Measurements from ENCODE around the gene POLD1. TPM values are rescaled to one million over a fixed set of nuclear protein-coding genes. Genes with fewer than 3 reads are reported as not detected.

The POLD1 gene
- total and polyA plus RNA-seq, 2 experiments from 2014 or later: 111 to 173 TPM

DNA sequence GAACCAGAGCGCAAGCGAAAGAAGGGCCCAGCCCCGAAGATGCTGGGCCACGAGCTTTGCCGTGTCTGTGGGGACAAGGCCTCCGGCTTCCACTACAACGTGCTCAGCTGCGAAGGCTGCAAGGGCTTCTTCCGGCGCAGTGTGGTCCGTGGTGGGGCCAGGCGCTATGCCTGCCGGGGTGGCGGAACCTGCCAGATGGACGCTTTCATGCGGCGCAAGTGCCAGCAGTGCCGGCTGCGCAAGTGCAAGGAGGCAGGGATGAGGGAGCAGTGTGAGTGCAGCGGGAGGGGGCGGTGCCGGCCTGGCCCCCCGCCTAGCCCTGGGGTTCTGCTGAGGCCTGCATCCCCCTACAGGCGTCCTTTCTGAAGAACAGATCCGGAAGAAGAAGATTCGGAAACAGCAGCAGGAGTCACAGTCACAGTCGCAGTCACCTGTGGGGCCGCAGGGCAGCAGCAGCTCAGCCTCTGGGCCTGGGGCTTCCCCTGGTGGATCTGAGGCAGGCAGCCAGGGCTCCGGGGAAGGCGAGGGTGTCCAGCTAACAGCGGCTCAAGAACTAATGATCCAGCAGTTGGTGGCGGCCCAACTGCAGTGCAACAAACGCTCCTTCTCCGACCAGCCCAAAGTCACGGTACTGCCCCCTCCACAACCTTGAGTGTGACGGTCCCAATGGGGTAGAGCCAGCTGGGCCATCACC lies 5.8 kb upstream of the POLD1 start:
- TF ChIP-seq ZNF114 (CRISPR knock-in tag; IDR thresholded peaks at IDR 0.05) (no peak), ZNF462 (CRISPR knock-in tag; IDR thresholded peaks at IDR 0.05) (no peak), CREB1 (CRISPR knock-in tag; IDR thresholded peaks at IDR 0.05; ENCODE audit: low read depth) (no peak), NANOG (IDR thresholded peaks at IDR 0.05; ENCODE audit: borderline replicate concordance) (no peak), EZH2 (IDR thresholded peaks at IDR 0.05; ENCODE audit: low read depth, unreplicated experiment) (no peak), STAT1 (IDR thresholded peaks at IDR 0.05; ENCODE audit: unreplicated experiment) (no peak), JUNB (IDR thresholded peaks at IDR 0.05; ENCODE audit: unreplicated experiment) (no peak), POLR2AphosphoS5 (IDR thresholded peaks at IDR 0.05; ENCODE audit: low read depth) (no peak), ZNF331 (CRISPR knock-in tag; IDR thresholded peaks at IDR 0.05; ENCODE audit: low read depth) (no peak), EZH2phosphoT487 (IDR thresholded peaks at IDR 0.05; ENCODE audit: unreplicated experiment) (no peak)
- TF ChIP-seq, protein P1, sequence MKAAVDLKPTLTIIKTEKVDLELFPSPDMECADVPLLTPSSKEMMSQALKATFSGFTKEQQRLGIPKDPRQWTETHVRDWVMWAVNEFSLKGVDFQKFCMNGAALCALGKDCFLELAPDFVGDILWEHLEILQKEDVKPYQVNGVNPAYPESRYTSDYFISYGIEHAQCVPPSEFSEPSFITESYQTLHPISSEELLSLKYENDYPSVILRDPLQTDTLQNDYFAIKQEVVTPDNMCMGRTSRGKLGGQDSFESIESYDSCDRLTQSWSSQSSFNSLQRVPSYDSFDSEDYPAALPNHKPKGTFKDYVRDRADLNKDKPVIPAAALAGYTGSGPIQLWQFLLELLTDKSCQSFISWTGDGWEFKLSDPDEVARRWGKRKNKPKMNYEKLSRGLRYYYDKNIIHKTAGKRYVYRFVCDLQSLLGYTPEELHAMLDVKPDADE (IDR thresholded peaks at IDR 0.05): no peak
- TF ChIP-seq, protein P2, sequence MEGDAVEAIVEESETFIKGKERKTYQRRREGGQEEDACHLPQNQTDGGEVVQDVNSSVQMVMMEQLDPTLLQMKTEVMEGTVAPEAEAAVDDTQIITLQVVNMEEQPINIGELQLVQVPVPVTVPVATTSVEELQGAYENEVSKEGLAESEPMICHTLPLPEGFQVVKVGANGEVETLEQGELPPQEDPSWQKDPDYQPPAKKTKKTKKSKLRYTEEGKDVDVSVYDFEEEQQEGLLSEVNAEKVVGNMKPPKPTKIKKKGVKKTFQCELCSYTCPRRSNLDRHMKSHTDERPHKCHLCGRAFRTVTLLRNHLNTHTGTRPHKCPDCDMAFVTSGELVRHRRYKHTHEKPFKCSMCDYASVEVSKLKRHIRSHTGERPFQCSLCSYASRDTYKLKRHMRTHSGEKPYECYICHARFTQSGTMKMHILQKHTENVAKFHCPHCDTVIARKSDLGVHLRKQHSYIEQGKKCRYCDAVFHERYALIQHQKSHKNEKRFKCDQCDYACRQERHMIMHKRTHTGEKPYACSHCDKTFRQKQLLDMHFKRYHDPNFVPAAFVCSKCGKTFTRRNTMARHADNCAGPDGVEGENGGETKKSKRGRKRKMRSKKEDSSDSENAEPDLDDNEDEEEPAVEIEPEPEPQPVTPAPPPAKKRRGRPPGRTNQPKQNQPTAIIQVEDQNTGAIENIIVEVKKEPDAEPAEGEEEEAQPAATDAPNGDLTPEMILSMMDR (conservative IDR thresholded peaks at IDR 0.05; ENCODE audit: low read depth in 2 of 2): no peak
- TF ChIP-seq, protein P3, sequence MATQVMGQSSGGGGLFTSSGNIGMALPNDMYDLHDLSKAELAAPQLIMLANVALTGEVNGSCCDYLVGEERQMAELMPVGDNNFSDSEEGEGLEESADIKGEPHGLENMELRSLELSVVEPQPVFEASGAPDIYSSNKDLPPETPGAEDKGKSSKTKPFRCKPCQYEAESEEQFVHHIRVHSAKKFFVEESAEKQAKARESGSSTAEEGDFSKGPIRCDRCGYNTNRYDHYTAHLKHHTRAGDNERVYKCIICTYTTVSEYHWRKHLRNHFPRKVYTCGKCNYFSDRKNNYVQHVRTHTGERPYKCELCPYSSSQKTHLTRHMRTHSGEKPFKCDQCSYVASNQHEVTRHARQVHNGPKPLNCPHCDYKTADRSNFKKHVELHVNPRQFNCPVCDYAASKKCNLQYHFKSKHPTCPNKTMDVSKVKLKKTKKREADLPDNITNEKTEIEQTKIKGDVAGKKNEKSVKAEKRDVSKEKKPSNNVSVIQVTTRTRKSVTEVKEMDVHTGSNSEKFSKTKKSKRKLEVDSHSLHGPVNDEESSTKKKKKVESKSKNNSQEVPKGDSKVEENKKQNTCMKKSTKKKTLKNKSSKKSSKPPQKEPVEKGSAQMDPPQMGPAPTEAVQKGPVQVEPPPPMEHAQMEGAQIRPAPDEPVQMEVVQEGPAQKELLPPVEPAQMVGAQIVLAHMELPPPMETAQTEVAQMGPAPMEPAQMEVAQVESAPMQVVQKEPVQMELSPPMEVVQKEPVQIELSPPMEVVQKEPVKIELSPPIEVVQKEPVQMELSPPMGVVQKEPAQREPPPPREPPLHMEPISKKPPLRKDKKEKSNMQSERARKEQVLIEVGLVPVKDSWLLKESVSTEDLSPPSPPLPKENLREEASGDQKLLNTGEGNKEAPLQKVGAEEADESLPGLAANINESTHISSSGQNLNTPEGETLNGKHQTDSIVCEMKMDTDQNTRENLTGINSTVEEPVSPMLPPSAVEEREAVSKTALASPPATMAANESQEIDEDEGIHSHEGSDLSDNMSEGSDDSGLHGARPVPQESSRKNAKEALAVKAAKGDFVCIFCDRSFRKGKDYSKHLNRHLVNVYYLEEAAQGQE (IDR thresholded peaks at IDR 0.05; ENCODE audit: unreplicated experiment): no peak
- DNase-seq (ENCODE audit: low spot score): no peak
- Histone ChIP-seq H3K4me2 (no peak overlapping the region), H2AFZ (no peak overlapping the region), H3K27me3 (ENCODE audit: insufficient read depth) (no peaks in the 10 kb centered on the region), H3K4me3 (no peak overlapping the region), H3F3A (replicated peaks; ENCODE audit: low read depth) (peaks cover 14% of the 10 kb centered on the region), H3K9me2 (ENCODE audit: insufficient read depth) (no peaks in the 10 kb centered on the region), H4K20me1 (replicated peaks; ENCODE audit: insufficient read depth) (peaks cover 4% of the 10 kb centered on the region), H3K27ac (ENCODE audit: low read depth) (no peak overlapping the region), H3K36me3 (ENCODE audit: insufficient read depth) (peaks cover 9% of the 10 kb centered on the region; the same call in 1 of the 2 replicates), H3K79me2 (replicated peaks; ENCODE audit: insufficient read depth) (no peaks in the 10 kb centered on the region), H3K4me1 (ENCODE audit: insufficient read depth) (peaks cover 7% of the 10 kb centered on the region)
- no peak overlapping the region for H3K27ac Mint-ChIP-seq
- ATAC-seq: no peak
- H3K36me3 Mint-ChIP-seq (ENCODE audit: low read depth): peaks cover 37% of the 10 kb centered on the region
- no peak overlapping the region; the same call in 2 of the 3 replicates for H3K4me3 Mint-ChIP-seq
- H3K9me3 Mint-ChIP-seq: peaks cover 5% of the 10 kb centered on the region; the same call in 1 of the 3 replicates
- H3K4me1 Mint-ChIP-seq: peaks cover 4% of the 10 kb centered on the region
- H3K27me3 Mint-ChIP-seq (ENCODE audit: insufficient read depth, low read depth, poor library complexity): peaks cover 13% of the 10 kb centered on the region

Measured in GM23338 (cell line).